22Rv1 (cell line): ENCODE results near the gene GRAP.
"Not testable (repeated sequence)": the region's sequence is repeated elsewhere in the genome, so short reads cannot be mapped to it uniquely, and the experiment has no call there.

Experiments used
- H3K27ac ChIP-seq: fragments of 450-650 bp; 2 replicates; pipeline ENCODE4 v1.5.1; 2017
- CTCF ChIP-seq: fragments of 450-650 bp; IDR thresholded peaks from 2 replicates; pipeline ENCODE4 v1.5.1; 2017; ENCODE audit warnings: mild to moderate bottlenecking
- ZFX ChIP-seq: fragments of 450-650 bp; IDR thresholded peaks from 2 replicates; pipeline ENCODE4 v1.6.1; 2017; ENCODE audit warnings: antibody characterized with exemption, borderline replicate concordance

GRAP gene

GRCh38 chr17:19022747-19023146, 24.0 kb downstream of the GRAP start:
- TF ChIP-seq ZFX, result no peak
- no peak for TF ChIP-seq CTCF
- no peak overlapping the region for H3K27ac ChIP-seq

GRCh38 chr17:19022128-19022527, 24.6 kb downstream of the GRAP start:
- TF ChIP-seq CTCF (no peak), ZFX (no peak)
- H3K27ac ChIP-seq, result no peak overlapping the region

GRCh38 chr17:19021622-19022083, 25.1 kb downstream of the GRAP start:
- TF ChIP-seq ZFX (no peak), CTCF (no peak)
- H3K27ac ChIP-seq, result no peak overlapping the region

- not testable (repeated sequence) for H3K27ac ChIP-seq
These were observed 25.6 kb downstream of the GRAP start for GRCh38 chr17:19021011-19021621.

GRCh38 chr17:19020016-19020415, 26.7 kb downstream of the GRAP start:
- TF ChIP-seq CTCF (no peak), ZFX (no peak)
- no peak overlapping the region for H3K27ac ChIP-seq

GRCh38 chr17:19019041-19019941, 27.5 kb downstream of the GRAP start:
- no peak for TF ChIP-seq ZFX
- TF ChIP-seq CTCF, result no peak
- no peak overlapping the region for H3K27ac ChIP-seq

- no peak for TF ChIP-seq CTCF
- TF ChIP-seq ZFX, result no peak
- no peak overlapping the region for H3K27ac ChIP-seq
These were observed 28.2 kb downstream of the GRAP start for GRCh38 chr17:19018600-19018950.
